IPS DF 6.9 (cell line): Measurements from ENCODE around the gene KCTD11.
A peak's percentile ranks its signal among the peaks of the same experiment; 100 is the strongest.

ENCODE experiments used
- DNase-seq: peaks from one replicate; pipeline ENCODE4 v3.0.0-alpha.2; 2013; ENCODE audit warnings: low read depth, low spot score
- H3K27ac ChIP-seq: one replicate; pipeline ENCODE4 v1.5.1; 2013; ENCODE audit warnings: low read length, control low read depth
- H3K27me3 ChIP-seq: 2 replicates; pipeline ENCODE4 v1.6.1; 2013; ENCODE audit warnings: mild to moderate bottlenecking, low read length; ENCODE audit not compliant: control insufficient read depth, insufficient read depth
- H3K36me3 ChIP-seq: 2 replicates; pipeline ENCODE4 v1.6.1; 2013; ENCODE audit warnings: low read length; ENCODE audit not compliant: control insufficient read depth, insufficient read depth
- H3K4me1 ChIP-seq: 2 replicates; pipeline ENCODE4 v1.6.1; 2013; ENCODE audit warnings: low read length; ENCODE audit not compliant: control insufficient read depth, insufficient read depth
- H3K4me3 ChIP-seq: 2 replicates; pipeline ENCODE4 v1.5.1; 2013; ENCODE audit warnings: mild to moderate bottlenecking, low read length
- H3K9me3 ChIP-seq: 2 replicates; pipeline ENCODE4 v1.6.1; 2013; ENCODE audit warnings: low read length, inconsistent platforms; ENCODE audit not compliant: control insufficient read depth, insufficient read depth
- WGBS: extraction: QIAGEN DNeasy Blood & Tissue Kit; methylation state at CpG from one replicate; pipeline ENCODE4 v1.1.7; 2013; ENCODE audit warnings: mixed read lengths, missing lambda C conversion rate; ENCODE audit not compliant: insufficient read length, insufficient coverage; 5-methylcytosine and 5-hydroxymethylcytosine counted together

The KCTD11 gene

GRCh38 chr17:7313088-7313889, 38.7 kb upstream of the KCTD11 start:
- Histone ChIP-seq H3K4me1 (peaks cover 3% of the 10 kb centered on the region; the same call in 1 of the 2 replicates), H3K36me3 (peaks cover 46% of the 10 kb centered on the region), H3K4me3 (no peak overlapping the region), H3K27me3 (no peaks in the 10 kb centered on the region), H3K27ac (no peak overlapping the region), H3K9me3 (no peaks in the 10 kb centered on the region)
- no peak for DNase-seq
- WGBS = no CpG with 5 or more reads among the region's 7 CpGs

GRCh38 chr17:7313890-7314718, 37.9 kb upstream of the KCTD11 start:
- WGBS = no CpG with 5 or more reads among the region's 9 CpGs
- no peaks in the 10 kb centered on the region for H3K27me3 ChIP-seq
- peak overlapping the region; percentile 72; the same call in 1 of the 2 replicates for H3K4me3 ChIP-seq
- peaks cover 53% of the 10 kb centered on the region for H3K36me3 ChIP-seq
- no peak overlapping the region for H3K27ac ChIP-seq
- H3K4me1 ChIP-seq = peaks cover 3% of the 10 kb centered on the region; the same call in 1 of the 2 replicates
- DNase-seq = no peak
- no peaks in the 10 kb centered on the region for H3K9me3 ChIP-seq

- Histone ChIP-seq H3K27ac (no peak within 1 kb of the TSS), H3K36me3 (peaks cover 48% of the 10 kb centered on the region), H3K4me1 (peaks cover 3% of the 10 kb centered on the region; the same call in 1 of the 2 replicates)
These were observed 37.0 kb upstream of the KCTD11 start, which contains the start of gene GPS2 for GRCh38 chr17:7314719-7315569. TSS of gene GPS2 (minus strand) at chr17:7315360. CDS start at chr17:7315052, 308 bp downstream.

GRCh38 chr17:7315570-7316235, 36.3 kb upstream of the KCTD11 start:
- H3K36me3 ChIP-seq = peaks cover 47% of the 10 kb centered on the region
- whole genome bisulfite sequencing = no CpG with 5 or more reads among the region's 30 CpGs
- H3K4me1 ChIP-seq = peaks cover 3% of the 10 kb centered on the region; the same call in 1 of the 2 replicates
- peak overlapping the region; percentile 72; the same call in 1 of the 2 replicates for H3K4me3 ChIP-seq
- DNase-seq = no peak
- H3K27me3 ChIP-seq = no peaks in the 10 kb centered on the region
- H3K27ac ChIP-seq = no peak overlapping the region
- H3K9me3 ChIP-seq = no peaks in the 10 kb centered on the region

More at GRCh38 chr17:7314719-7315569, 37.0 kb upstream of the KCTD11 start, which contains the start of gene GPS2:
- no peaks in the 10 kb centered on the region for H3K27me3 ChIP-seq
- DNase-seq = no peak
- no peaks in the 10 kb centered on the region for H3K9me3 ChIP-seq
- no CpG with 5 or more reads among the region's 95 CpGs for WGBS
- peak within 1 kb of the TSS; percentile 72 for H3K4me3 ChIP-seq

- WGBS = no CpG with 5 or more reads among the region's 16 CpGs
- H3K27ac ChIP-seq = no peak overlapping the region
- no peak overlapping the region for H3K4me3 ChIP-seq
- peaks cover 3% of the 10 kb centered on the region; the same call in 1 of the 2 replicates for H3K4me1 ChIP-seq
- no peak for DNase-seq
- H3K36me3 ChIP-seq = peaks cover 50% of the 10 kb centered on the region
- H3K9me3 ChIP-seq = no peaks in the 10 kb centered on the region
- H3K27me3 ChIP-seq = no peaks in the 10 kb centered on the region
These were observed 34.7 kb upstream of the KCTD11 start for GRCh38 chr17:7317161-7317803.

GRCh38 chr17:7318121-7318860, 33.7 kb upstream of the KCTD11 start:
- no peaks in the 10 kb centered on the region for H3K9me3 ChIP-seq
- no peak overlapping the region for H3K27ac ChIP-seq
- no CpG with 5 or more reads among the region's 13 CpGs for WGBS
- peaks cover 3% of the 10 kb centered on the region; the same call in 1 of the 2 replicates for H3K4me1 ChIP-seq
- DNase-seq = no peak
- H3K4me3 ChIP-seq = no peak overlapping the region
- H3K36me3 ChIP-seq = peaks cover 52% of the 10 kb centered on the region
- H3K27me3 ChIP-seq = no peaks in the 10 kb centered on the region

- peaks cover 61% of the 10 kb centered on the region for H3K36me3 ChIP-seq
- no CpG with 5 or more reads among the region's 15 CpGs for WGBS
- no peak for DNase-seq
These were observed 30.5 kb upstream of the KCTD11 start for GRCh38 chr17:7321466-7321865.

GRCh38 chr17:7322520-7323194, 29.3 kb upstream of the KCTD11 start:
- Histone ChIP-seq H3K27ac (no peak overlapping the region), H3K4me1 (no peaks in the 10 kb centered on the region), H3K9me3 (no peaks in the 10 kb centered on the region), H3K27me3 (no peaks in the 10 kb centered on the region), H3K4me3 (no peak overlapping the region), H3K36me3 (peaks cover 55% of the 10 kb centered on the region)
- WGBS = no CpG with 5 or more reads among the region's 22 CpGs
- DNase-seq = no peak

More at GRCh38 chr17:7321466-7321865, 30.5 kb upstream of the KCTD11 start:
- no peak overlapping the region for H3K27ac ChIP-seq
- H3K4me3 ChIP-seq = no peak overlapping the region
- H3K9me3 ChIP-seq = no peaks in the 10 kb centered on the region
- no peaks in the 10 kb centered on the region for H3K4me1 ChIP-seq
- no peaks in the 10 kb centered on the region for H3K27me3 ChIP-seq
